ENCODE results near the gene MTNR1B. TPM values are rescaled to one million over a fixed set of nuclear protein-coding genes. Genes with fewer than 3 reads are reported as not detected.
A peak's percentile ranks its signal among the peaks of the same experiment; 100 is the strongest.

Gene MTNR1B
- total RNA-seq, 2 donors from 2014 or later: not detected

GRCh38 chr11:92948116-92948515 lies 21.3 kb upstream of the MTNR1B start:
- intact Hi-C loops (cut with DNase I): no loop called here
- Histone ChIP-seq H3K27ac (peak overlapping the region in 3 of 4 donors; percentile 21 to 49 (median 37)), H3K9me3 (no peaks in the 10 kb centered on the region), H3K36me3 (replicated peaks in 1 of 2; ENCODE audit: insufficient read depth in 1 of 2, low read depth in 2 of 2) (no peaks in the 10 kb centered on the region), H3K27me3 (no peaks in the 10 kb centered on the region), H3K4me3 (no peak overlapping the region), H3K4me1 (peaks cover 16% of the 10 kb centered on the region)
- DNase-seq (peak; percentile 43 to 73 (median 70)), ATAC-seq (peak; percentile 74)
- TF ChIP-seq POLR2A (IDR thresholded peaks at IDR 0.05) (no peak), CTCF (IDR thresholded peaks at IDR 0.05) (no peak)
- 25 to 36% methylated on average over 5 of the region's 5 CpGs for WGBS, 2 donors

GRCh38 chr11:92954003-92954402 lies 15.4 kb upstream of the MTNR1B start:
- TF ChIP-seq CTCF (IDR thresholded peaks at IDR 0.05): no peak
- TF ChIP-seq POLR2A (IDR thresholded peaks at IDR 0.05): no peak
- Histone ChIP-seq H3K9me3 (no peaks in the 10 kb centered on the region), H3K36me3 (replicated peaks in 1 of 2; ENCODE audit: insufficient read depth in 1 of 2, low read depth in 2 of 2) (no peaks in the 10 kb centered on the region), H3K4me3 (no peak overlapping the region), H3K27me3 (no peaks in the 10 kb centered on the region), H3K27ac (no peak overlapping the region), H3K4me1 (no peaks in the 10 kb centered on the region)
- ATAC-seq (no peak), DNase-seq (no peak)
- 82 to 92% methylated on average over 5 of the region's 5 CpGs for WGBS, 2 donors
- intact Hi-C loops (cut with DNase I): no loop called here

GRCh38 chr11:92955860-92956259 lies 13.6 kb upstream of the MTNR1B start:
- H3K27ac ChIP-seq: no peak overlapping the region
- no peak overlapping the region for H3K4me3 ChIP-seq
- TF ChIP-seq POLR2A (IDR thresholded peaks at IDR 0.05) (no peak), CTCF (IDR thresholded peaks at IDR 0.05) (no peak)
- no peaks in the 10 kb centered on the region for H3K27me3 ChIP-seq
- ATAC-seq (no peak), DNase-seq (no peak)
- intact Hi-C loops (cut with DNase I): no loop called here
- no peaks in the 10 kb centered on the region for H3K9me3 ChIP-seq
- H3K4me1 ChIP-seq: peaks cover 3% of the 10 kb centered on the region
- H3K36me3 ChIP-seq (replicated peaks in 1 of 2; ENCODE audit: insufficient read depth in 1 of 2, low read depth in 2 of 2): no peaks in the 10 kb centered on the region

GRCh38 chr11:92960886-92961285 lies 8.6 kb upstream of the MTNR1B start:
- TF ChIP-seq POLR2A (IDR thresholded peaks at IDR 0.05) (no peak), CTCF (IDR thresholded peaks at IDR 0.05) (no peak)
- Histone ChIP-seq H3K9me3 (no peaks in the 10 kb centered on the region), H3K36me3 (replicated peaks in 1 of 2; ENCODE audit: insufficient read depth in 1 of 2, low read depth in 2 of 2) (no peaks in the 10 kb centered on the region), H3K27me3 (no peaks in the 10 kb centered on the region), H3K27ac (no peak overlapping the region), H3K4me3 (no peak overlapping the region), H3K4me1 (peaks cover 3% of the 10 kb centered on the region)
- intact Hi-C loops (cut with DNase I): no loop called here
- ATAC-seq (no peak), DNase-seq (no peak)
- 23 to 42% methylated on average over 1 of the region's 1 CpG for WGBS, 2 donors

- no peak for TF ChIP-seq CTCF (IDR thresholded peaks at IDR 0.05)
- TF ChIP-seq POLR2A (IDR thresholded peaks at IDR 0.05): no peak
Measured at GRCh38 chr11:92962446-92962845, 7.0 kb upstream of the MTNR1B start.

More at GRCh38 chr11:92962446-92962845, 7.0 kb upstream of the MTNR1B start:
- no peaks in the 10 kb centered on the region for H3K9me3 ChIP-seq
- no peak overlapping the region for H3K27ac ChIP-seq
- ATAC-seq (no peak), DNase-seq (no peak)
- H3K4me1 ChIP-seq: peaks cover 3% of the 10 kb centered on the region
- whole genome bisulfite sequencing, 2 donors: 75 to 92% methylated on average over 1 of the region's 1 CpG
- intact Hi-C loops (cut with DNase I): no loop called here
- no peaks in the 10 kb centered on the region for H3K36me3 ChIP-seq (replicated peaks in 1 of 2; ENCODE audit: insufficient read depth in 1 of 2, low read depth in 2 of 2)
- no peak overlapping the region for H3K4me3 ChIP-seq
- no peaks in the 10 kb centered on the region for H3K27me3 ChIP-seq
